K562 (cell line): ENCODE results near the gene INS. TPM values are rescaled to one million over a fixed set of nuclear protein-coding genes. Genes with fewer than 3 reads are reported as not detected.

Source experiments
- ATAC-seq: fragments of 200-7000 bp; cut with Tn5 transposase; 3 replicates; pipeline ENCODE4 v1.9.1; 2020; ENCODE audit warnings: moderate library complexity
- BruUV-seq: library from RNA; stranded (reverse); fragments of 400-500 nt; replicated peaks from 2 replicates; lab custom pipeline; 2021; lab: Mats Ljungman, UMichigan
- CTCF ChIA-PET: fragments of 300-600 bp; formaldehyde crosslinking; extraction: SDS; loops from one replicate; lab custom pipeline; 2021; ENCODE audit warnings: low intra/inter-chr PET ratio; lab: Yijun Ruan, JAX
- POLR2A ChIA-PET: fragments of 300-600, 350-650 bp; sonication (Branson Sonifier 250); formaldehyde crosslinking; extraction: SDS; loops from one replicate; lab custom pipeline; 2021; ENCODE audit warnings: antibody characterized with exemption, inconsistent platforms; lab: Yijun Ruan, JAX
- DNase-seq, 4 experiments: peaks; one replicate each; pipeline versions ENCODE4 v3.0.0 to v3.0.0-alpha.2; 2011 to 2018; ENCODE audit warnings: low spot score in 3 of 4, mixed read lengths in 3 of 4; ENCODE audit errors: extremely low read depth in 1 of 4
- FAIRE-seq: peaks from 2 replicates; lab custom pipeline; 2011; peaks lifted over from hg19 to GRCh38; lab: Jason Lieb, UNC
- H2AFZ ChIP-seq: 2 replicates; pipeline ENCODE4 v1.6.0; 2011; ENCODE audit warnings: low read depth, low read length, control low read depth, inconsistent platforms
- H3K27ac ChIP-seq: fragments of 200-600 bp; 3 replicates; pipeline ENCODE4 v1.8.0; 2011; ENCODE audit warnings: low read depth, mild to moderate bottlenecking, control low read depth, inconsistent platforms, low read length, moderate library complexity, mixed read lengths; ENCODE audit errors: extremely low read depth
- H3K27me3 ChIP-seq, 2 experiments: fragments of 300-600 bp in 1 of 2; 2 replicates in 1 of 2; 3 replicates in 1 of 2; pipeline versions ENCODE4 v1.6.0 to v1.8.0; 2011; ENCODE audit warnings: inconsistent platforms in 2 of 2, low read length in 2 of 2, mild to moderate bottlenecking in 1 of 2, mixed read lengths in 1 of 2, moderate library complexity in 1 of 2; ENCODE audit not compliant: control insufficient read depth in 2 of 2, insufficient read depth in 2 of 2
- H3K36me3 ChIP-seq: fragments of 300-600 bp; 3 replicates; pipeline ENCODE4 v1.8.0; 2011; ENCODE audit warnings: mild to moderate bottlenecking, low read length, inconsistent platforms; ENCODE audit not compliant: control insufficient read depth, insufficient read depth
- H3K4me1 ChIP-seq, 2 experiments: fragments of 200-600 bp in 1 of 2; replicated peaks in 1 of 2; 2 replicates in 1 of 2; 3 replicates in 1 of 2; pipeline versions ENCODE4 v1.5.1 to v1.8.0; 2011; ENCODE audit warnings: inconsistent platforms in 2 of 2, low read length in 2 of 2, mild to moderate bottlenecking in 1 of 2, mixed read lengths in 1 of 2, moderate library complexity in 1 of 2; ENCODE audit not compliant: control insufficient read depth in 2 of 2, insufficient read depth in 2 of 2
- H3K4me2 ChIP-seq: 2 replicates; pipeline ENCODE4 v1.6.1; 2011; ENCODE audit warnings: low read length, control low read depth, inconsistent platforms, mixed read lengths; ENCODE audit not compliant: insufficient read depth
- H3K4me3 ChIP-seq: fragments of 200-600 bp; sonication (generic), shearing (Covaris generic); 2 replicates; pipeline ENCODE4 v1.5.1; 2016; ENCODE audit warnings: control low read depth, inconsistent platforms
- H3K79me2 ChIP-seq: fragments of 200-600 bp; 3 replicates; pipeline ENCODE4 v1.8.0; 2011; ENCODE audit warnings: low read length, inconsistent platforms; ENCODE audit not compliant: control insufficient read depth, insufficient read depth
- H3K9ac ChIP-seq, 2 experiments: 2 replicates each; pipeline versions ENCODE4 v1.6.0 to v1.6.1; 2011; ENCODE audit warnings: low read depth in 2 of 2, low read length in 2 of 2, control low read depth in 1 of 2, inconsistent platforms in 1 of 2, mild to moderate bottlenecking in 1 of 2, mixed read lengths in 1 of 2; ENCODE audit not compliant: insufficient read depth in 1 of 2
- H3K9me1 ChIP-seq: one replicate; pipeline ENCODE4 v1.6.0; 2011; ENCODE audit warnings: inconsistent platforms, mild to moderate bottlenecking, low read length, moderate library complexity; ENCODE audit not compliant: control insufficient read depth, insufficient read depth
- H3K9me3 ChIP-seq: replicated peaks from 2 replicates; pipeline ENCODE4 v1.5.1; 2011; ENCODE audit warnings: low read depth, low read length, inconsistent platforms; ENCODE audit not compliant: control insufficient read depth, insufficient read depth
- H4K20me1 ChIP-seq: replicated peaks from 2 replicates; pipeline ENCODE4 v1.6.1; 2011; ENCODE audit warnings: low read length, inconsistent platforms, mixed read lengths; ENCODE audit not compliant: control insufficient read depth, insufficient read depth
- FUS ChIP-seq: fragments of 200-400 bp; formaldehyde crosslinking; optimal IDR thresholded peaks from 2 replicates; pipeline ENCODE3; 2017; ENCODE audit warnings: low read depth, low read length
- HMG20B ChIP-seq: fragments of 250-450 bp; sonication (Bioruptor Pico); IDR thresholded peaks from 2 replicates; pipeline ENCODE4 v1.5.0; 2021; ENCODE audit warnings: mild to moderate bottlenecking
- HOXB6 ChIP-seq: fragments of 250-450 bp; sonication (Bioruptor Pico); IDR thresholded peaks from 2 replicates; pipeline ENCODE4 v1.5.1; 2022; ENCODE audit warnings: mild to moderate bottlenecking, borderline replicate concordance
- JUN ChIP-seq, 2 experiments: sonication (generic) in 1 of 2; formaldehyde crosslinking in 1 of 2; IDR thresholded peaks; 2 replicates each; pipeline versions ENCODE4 v1.6.1 to v1.8.0; 2012 to 2022; ENCODE audit warnings: borderline replicate concordance in 2 of 2, mild to moderate bottlenecking in 2 of 2, improper control_type of control experiment in 1 of 2, low read depth in 1 of 2, low read length in 1 of 2, missing genetic modification reagents in 1 of 2
- KLF13 ChIP-seq: fragments of 450-650 bp; IDR thresholded peaks from 2 replicates; pipeline ENCODE4 v1.6.1; 2016; ENCODE audit warnings: missing genetic modification characterization, low read depth, mild to moderate bottlenecking, missing compliant biosample characterization, moderate library complexity, borderline replicate concordance
- MTA3 ChIP-seq: fragments of 450-650 bp; formaldehyde crosslinking; IDR thresholded peaks from 2 replicates; pipeline ENCODE4 v1.6.1; 2017; ENCODE audit warnings: mild to moderate bottlenecking, borderline replicate concordance
- POLR3A ChIP-seq: IDR thresholded peaks from 2 replicates; pipeline ENCODE4 v1.6.1; 2011; ENCODE audit warnings: borderline replicate concordance, mild to moderate bottlenecking, moderate library complexity; ENCODE audit not compliant: insufficient read length, insufficient read depth; ENCODE audit errors: extremely low read depth
- RFX7 ChIP-seq: fragments of 250-450 bp; sonication (Bioruptor Pico); IDR thresholded peaks from 2 replicates; pipeline ENCODE4 v1.5.1; 2021; ENCODE audit warnings: mild to moderate bottlenecking
- SAFB ChIP-seq: fragments of 200-400 bp; formaldehyde crosslinking; IDR thresholded peaks from 2 replicates; pipeline ENCODE4 v1.6.1; 2017; ENCODE audit warnings: low read depth, low read length, borderline replicate concordance
- SRSF7 ChIP-seq: fragments of 200-400 bp; formaldehyde crosslinking; optimal IDR thresholded peaks from 2 replicates; pipeline ENCODE3; 2017; ENCODE audit warnings: mild to moderate bottlenecking, low read depth, low read length
- TGIF2 ChIP-seq: sonication (generic); formaldehyde crosslinking; IDR thresholded peaks from 2 replicates; pipeline ENCODE4 v1.8.1; 2022; ENCODE audit warnings: mild to moderate bottlenecking, missing genetic modification reagents, moderate library complexity
- ZFP30 ChIP-seq: fragments of 250-450 bp; sonication (Bioruptor Pico); IDR thresholded peaks from 2 replicates; pipeline ENCODE4 v1.8.0; 2022; ENCODE audit warnings: moderate library complexity, mild to moderate bottlenecking, inconsistent platforms, borderline replicate concordance
- ZNF174 ChIP-seq: fragments of 250-450 bp; sonication (Bioruptor Pico); IDR thresholded peaks from 2 replicates; pipeline ENCODE4 v1.4.0; 2020; ENCODE audit warnings: mild to moderate bottlenecking
- ZNF764 ChIP-seq: fragments of 250-450 bp; sonication (Bioruptor Pico); IDR thresholded peaks from 2 replicates; pipeline ENCODE4 v1.4.0; 2020; ENCODE audit warnings: low read depth, mild to moderate bottlenecking, moderate library complexity
- ZNF766 ChIP-seq: fragments of 200-800 bp; sonication (Bioruptor generic); conservative IDR thresholded peaks from 2 replicates; pipeline ENCODE4 v1.6.1; 2016; ENCODE audit warnings: missing genetic modification characterization, missing compliant biosample characterization
- WGBS: fragments of 100-300 bp; shearing (Covaris generic); methylation state at CpG from one replicate; pipeline ENCODE4 v1.1.6; 2016; ENCODE audit warnings: low coverage, mixed read lengths; ENCODE audit not compliant: insufficient coverage; ENCODE audit errors: missing lambda C conversion rate; 5-methylcytosine and 5-hydroxymethylcytosine counted together
- in situ Hi-C: fragments of 300-500 bp; cut with MboI; formaldehyde crosslinking; loops from 4 replicates; pipeline ENCODE4 v1.15.0; 2018; ENCODE audit warnings: inconsistent platforms, mixed read lengths
- intact Hi-C: fragments of 100-400 bp; cut with micrococcal nuclease; formaldehyde crosslinking; loops from 2 replicates; pipeline ENCODE4 v1.14.2; 2022
- polyA plus RNA-seq, 8 experiments: library from polyadenylated mRNA; depleted of rRNA in 4 of 8; stranded (reverse) in 5 of 8; unstranded in 3 of 8; fragments of >200 nt; fragmentation: Nextera tagmentation in 2 of 8; fragmentation: Illumina TruSeq in 1 of 8; extraction: Ambion mirVana in 2 of 8; extraction: Trizol in 1 of 8; gene quantifications; 2 replicates each; pipeline versions ENCODE4 v1.2.1 to v1.2.3, GENCODE V29; 2011 to 2014; ENCODE audit warnings: inconsistent platforms in 1 of 8, missing spikeins in 1 of 8
- total RNA-seq, 7 experiments: library from RNA; depleted of rRNA in 6 of 7; stranded (reverse); fragments of >200 nt in 6 of 7; fragmentation: Illumina TruSeq in 2 of 7; extraction: Trizol in 2 of 7; gene quantifications; 2 replicates each; pipeline versions ENCODE4 v1.2.1 to v1.2.3, GENCODE V29; 2011 to 2021; ENCODE audit warnings: low replicate concordance in 1 of 7

The INS gene
- total and polyA plus RNA-seq, 9 of the 15 experiments (the other 6 are each of a cell fraction or from before 2014, with no cell fraction given) = not detected

- TF ChIP-seq POLR3A = no peak
- no peak for TF ChIP-seq RFX7 (CRISPR knock-in tag)
- TF ChIP-seq HOXB6 (CRISPR knock-in tag) = no peak
- no peak for TF ChIP-seq JUN (IDR thresholded peaks at IDR 0.05; ENCODE audit: borderline replicate concordance, low read depth, low read length)
- TF ChIP-seq JUN (CRISPR knock-in tag; IDR thresholded peaks at IDR 0.05; ENCODE audit: borderline replicate concordance) = no peak
Measured at GRCh38 chr11:2135648-2136201, 25.3 kb downstream of the INS start (continued).

- ATAC-seq = no peak
- H3K79me2 ChIP-seq = no peaks in the 10 kb centered on the region
- no peak for DNase-seq
- H3K9ac ChIP-seq = no peak overlapping the region
- no peak overlapping the region for H2AFZ ChIP-seq
- no peaks in the 10 kb centered on the region for H3K36me3 ChIP-seq
- H3K4me3 ChIP-seq = no peak overlapping the region
- H3K9me1 ChIP-seq = no peaks in the 10 kb centered on the region
- no peak for FAIRE-seq
- in situ Hi-C loops (no loop called here), intact Hi-C loops (no loop called here)
- WGBS = 7% methylated on average over 19 of the region's 26 CpGs
- BruUV-seq = no TSS peak
- TF ChIP-seq ZFP30 (CRISPR knock-in tag) (no peak), SAFB (no peak), SRSF7 (no peak), FUS (no peak), ZNF766 (CRISPR knock-in tag) (no peak), ZNF764 (no peak), MTA3 (no peak), KLF13 (tag) (no peak), ZNF174 (CRISPR knock-in tag) (no peak), HMG20B (CRISPR knock-in tag) (no peak), TGIF2 (CRISPR knock-in tag) (no peak)
- peaks cover 11 to 56% of the 10 kb centered on the region in 2 experiments; a peak in 3 of 5 replicates for H3K27me3 ChIP-seq
- no peaks in the 10 kb centered on the region for H4K20me1 ChIP-seq
- ChIA-PET POLR2A (no interaction called here), CTCF (no interaction called here)
- H3K4me1 ChIP-seq = peaks cover 0 to 30% of the 10 kb centered on the region in 2 experiments; a peak in 2 of 5 replicates
- H3K9me3 ChIP-seq = 0 out of 2 replicates have a peak, but pooled peaks cover 3% of the 10 kb centered on the region
- H3K27ac ChIP-seq = no peak overlapping the region
- no peak overlapping the region for H3K4me2 ChIP-seq
Measured at GRCh38 chr11:2135018-2135569, 25.9 kb downstream of the INS start.
